HG03439 (cell line): ENCODE results near the gene MOCS1.

ENCODE experiments used
- ATAC-seq: cut with Tn5 transposase; IDR thresholded peaks from one replicate; pipeline ENCODE4 v1.9.1; 2021; ENCODE audit warnings: mild to moderate bottlenecking, moderate library complexity; ENCODE audit not compliant: unreplicated experiment

The MOCS1 gene

DNA sequence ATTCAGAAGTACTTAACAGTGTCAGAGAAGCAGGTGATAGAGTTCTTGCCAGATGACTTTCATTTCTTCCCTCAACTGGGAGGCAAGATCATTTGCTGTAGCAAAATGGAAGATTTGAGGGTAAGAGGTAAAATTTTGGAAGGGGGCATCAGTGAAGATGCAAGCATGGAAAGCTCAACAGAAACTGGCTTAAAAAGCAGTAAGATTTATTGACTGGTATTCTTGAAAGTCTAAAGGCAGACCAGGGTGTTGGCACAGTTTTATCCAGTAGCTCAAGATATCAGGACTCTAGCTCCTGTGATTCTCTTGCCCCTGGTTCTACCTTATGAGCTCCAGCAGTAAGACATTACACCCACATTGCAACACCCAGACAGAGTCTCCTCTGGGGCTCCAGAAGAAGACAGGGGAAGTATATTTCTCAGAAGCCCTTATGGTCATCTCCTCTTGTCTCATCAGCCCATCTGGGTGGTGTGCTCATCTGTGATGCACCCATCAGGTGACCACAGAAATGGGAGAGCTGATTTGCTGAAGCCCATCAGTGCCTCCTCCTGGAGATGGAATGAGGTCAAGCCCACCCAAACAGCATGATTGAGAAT is 16.0 kb upstream of the MOCS1 start:
- no peak for ATAC-seq

GRCh38 chr6:39948199-39948791 is 14.0 kb upstream of the MOCS1 start:
- ATAC-seq, result no peak

DNA sequence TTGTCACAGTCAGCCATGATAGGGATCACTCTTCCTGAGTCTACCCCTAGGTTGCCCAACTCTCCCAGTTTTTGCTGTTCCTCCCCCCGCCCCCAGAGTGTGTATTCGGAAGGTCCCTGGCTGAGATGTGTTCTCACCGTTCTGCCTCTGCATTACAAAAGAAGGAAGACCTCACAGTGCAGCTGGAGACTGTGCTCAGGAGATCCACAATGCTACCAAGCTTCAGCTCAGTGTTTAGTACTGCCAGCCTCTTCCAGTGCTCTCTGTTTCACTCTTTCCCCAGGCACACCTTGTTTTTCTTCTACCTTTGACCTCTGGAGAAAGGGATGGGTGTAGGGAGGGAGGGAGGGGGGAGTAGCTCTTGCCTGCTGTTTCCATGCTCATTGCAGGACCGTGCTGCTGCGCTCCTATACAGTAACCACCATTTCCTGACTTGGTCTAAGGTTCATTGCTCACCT is 13.4 kb upstream of the MOCS1 start:
- ATAC-seq, result no peak

- ATAC-seq, result no peak
Measured at GRCh38 chr6:39945626-39946025, 11.4 kb upstream of the MOCS1 start.

GRCh38 chr6:39942903-39943580 is 8.8 kb upstream of the MOCS1 start:
- ATAC-seq, result no peak

- ATAC-seq, result no peak
Measured at GRCh38 chr6:39941820-39942219, 7.6 kb upstream of the MOCS1 start.

GRCh38 chr6:39941138-39941537 is 6.9 kb upstream of the MOCS1 start:
- ATAC-seq, result no peak

- ATAC-seq, result no peak
Measured at GRCh38 chr6:39938773-39939654, 4.8 kb upstream of the MOCS1 start.

- no peak for ATAC-seq
Measured at GRCh38 chr6:39937686-39938333, 3.5 kb upstream of the MOCS1 start.

- no peak for ATAC-seq
Measured at GRCh38 chr6:39936857-39937256, 2.6 kb upstream of the MOCS1 start.

DNA sequence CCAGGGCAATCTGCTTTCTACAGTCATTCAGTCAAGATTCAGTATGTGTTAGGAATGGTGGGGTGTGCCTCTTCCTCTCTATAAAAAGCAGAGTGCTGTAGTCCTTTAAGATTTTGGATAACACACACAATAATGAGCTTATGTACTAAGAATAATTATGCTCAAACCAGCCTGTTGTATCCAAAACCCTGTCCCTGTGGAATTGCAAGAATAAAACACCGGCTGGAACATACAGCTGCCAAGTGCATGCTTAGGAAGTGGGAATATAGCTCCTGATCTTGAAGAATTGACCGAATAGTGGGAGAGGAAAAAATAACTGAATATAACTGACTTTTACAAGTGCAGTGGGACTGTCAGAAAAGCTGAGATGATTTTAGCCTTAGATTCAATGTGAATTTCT is 979 bp upstream of the MOCS1 start:
- ATAC-seq, result no peak

DNA sequence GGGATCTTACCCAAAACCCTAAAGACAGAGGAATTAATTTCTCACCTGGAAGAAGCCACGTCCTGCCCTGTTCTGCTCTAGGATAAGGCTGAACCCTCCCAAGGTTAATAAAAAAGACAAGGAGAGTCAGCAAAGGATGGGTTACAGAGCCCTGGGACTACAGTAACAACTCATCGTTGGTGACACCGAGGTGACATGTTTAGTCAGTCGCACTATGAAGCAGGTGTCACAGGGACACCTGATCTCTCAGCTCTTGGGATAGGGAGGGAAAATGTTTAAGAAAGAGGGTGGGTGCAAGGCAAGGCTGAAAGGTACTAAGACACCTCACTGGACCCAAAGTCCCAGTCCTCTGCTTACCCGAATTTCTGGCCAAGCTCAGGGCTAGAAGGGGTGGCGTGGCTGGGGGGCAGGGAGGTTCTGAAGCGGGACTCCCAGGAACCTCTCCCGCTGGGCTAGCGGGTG is 562 bp downstream of the MOCS1 start:
- ATAC-seq, result no peak

- ATAC-seq, result no peak
Measured at GRCh38 chr6:39932386-39932910, 1.8 kb downstream of the MOCS1 start.

DNA sequence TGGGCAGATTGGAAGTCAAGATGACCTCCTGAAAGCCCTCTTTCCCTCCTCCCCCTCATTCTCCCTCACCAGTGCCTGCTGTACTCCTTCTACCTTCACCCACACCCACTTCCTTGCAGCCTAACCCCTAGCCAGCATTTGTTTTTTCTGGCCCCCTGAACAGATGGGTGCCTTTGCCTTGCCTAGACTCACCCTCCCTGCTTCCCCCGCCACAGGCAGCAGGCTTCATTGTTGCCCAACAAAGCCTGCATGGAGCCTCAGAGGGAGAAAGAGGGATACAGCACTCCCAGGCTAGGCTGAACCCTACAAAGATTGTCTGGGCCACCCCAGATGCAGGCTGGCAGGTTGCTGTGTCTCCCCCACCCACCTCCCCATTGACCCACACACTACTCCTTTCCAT is 2.7 kb downstream of the MOCS1 start:
- no peak for ATAC-seq

DNA sequence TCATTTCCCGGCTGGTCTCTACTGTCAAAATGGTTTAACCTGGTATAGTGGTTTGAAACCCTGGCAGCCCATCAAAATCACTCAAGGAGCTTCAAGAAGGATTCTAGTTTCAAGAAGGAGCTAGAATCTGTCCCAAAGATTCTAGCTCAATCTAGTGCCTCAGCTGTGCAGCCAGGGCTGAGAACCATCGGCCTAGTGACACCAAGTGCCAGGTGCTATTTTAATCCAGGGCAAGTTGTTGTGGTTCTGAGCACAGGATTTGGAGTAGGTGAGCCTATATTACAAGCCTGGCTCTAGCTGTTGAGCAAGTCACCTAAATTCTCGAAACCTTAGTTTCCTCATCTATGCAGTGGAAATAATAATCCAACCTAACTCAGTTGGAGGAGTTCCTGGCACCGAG is 3.7 kb downstream of the MOCS1 start:
- no peak for ATAC-seq

DNA sequence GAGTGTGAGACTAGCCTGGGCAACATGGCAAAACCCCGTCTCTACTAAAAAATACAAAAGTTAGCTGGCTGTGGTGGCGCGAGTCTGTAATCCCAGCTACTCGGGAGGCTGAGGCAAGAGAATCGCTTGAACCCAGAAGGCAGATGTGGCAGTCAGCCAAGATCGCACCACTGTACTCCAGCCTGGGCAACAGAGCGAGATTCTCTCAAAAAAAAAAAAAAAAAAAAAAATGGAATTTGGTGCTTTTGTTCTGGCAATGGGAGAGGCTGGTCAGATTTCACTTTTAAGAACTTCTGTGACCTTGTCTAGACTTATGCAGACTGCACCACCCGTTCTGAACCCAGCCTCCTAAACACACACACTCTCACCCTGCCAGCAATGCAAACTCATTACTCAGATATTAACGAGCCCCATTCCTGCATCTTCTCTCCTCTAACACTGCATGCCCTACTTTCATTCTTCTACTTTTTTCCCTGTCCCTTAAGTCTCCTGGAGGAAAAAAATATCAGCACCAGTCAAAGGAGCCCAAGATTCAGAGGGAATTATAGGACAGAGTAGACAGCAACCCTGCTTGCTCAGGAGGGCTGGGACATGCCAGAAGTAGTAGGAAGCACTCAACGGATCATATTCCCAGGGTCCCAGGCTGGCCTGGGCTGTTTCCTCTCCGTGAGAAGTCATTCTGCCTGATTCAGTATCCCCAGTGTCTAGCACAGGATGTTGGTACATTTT is 4.4 kb downstream of the MOCS1 start:
- ATAC-seq, result no peak

DNA sequence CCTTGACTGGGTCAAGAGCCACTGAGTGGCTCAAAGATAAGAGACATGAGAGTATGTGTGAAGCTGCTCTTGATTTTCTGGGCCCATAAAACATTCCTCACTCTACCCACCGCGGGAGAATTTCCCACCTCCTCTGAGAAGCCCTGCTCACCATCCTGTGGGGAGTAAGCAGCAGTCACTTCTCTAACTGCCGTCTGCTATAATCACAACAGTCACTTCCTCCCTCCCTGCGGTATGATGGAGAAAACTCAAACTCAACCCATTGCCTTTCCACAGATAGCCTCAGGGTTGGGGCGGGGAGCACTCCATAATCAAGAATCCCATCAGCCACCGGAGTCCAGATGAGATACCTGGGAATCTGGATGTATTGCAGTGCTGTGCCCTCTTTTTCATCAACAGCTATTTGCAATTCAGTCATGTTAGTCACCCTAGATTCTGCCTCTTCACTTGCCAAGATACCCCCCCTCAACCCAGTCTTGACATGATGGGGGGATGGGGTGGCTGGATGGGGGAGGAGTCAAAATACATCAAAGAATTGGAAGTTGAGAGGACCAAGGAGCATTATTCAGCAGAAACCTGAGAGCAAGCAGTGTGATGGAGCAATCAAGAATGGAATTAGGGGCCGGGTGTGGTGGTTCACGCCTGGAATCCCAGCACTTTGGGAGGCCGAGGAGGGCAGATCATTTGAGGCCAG is 5.1 kb downstream of the MOCS1 start:
- ATAC-seq, result no peak

GRCh38 chr6:39927159-39927558 is 7.1 kb downstream of the MOCS1 start:
- no peak for ATAC-seq

- ATAC-seq, result no peak
Measured at GRCh38 chr6:39926668-39927067, 7.6 kb downstream of the MOCS1 start.
